Liver (tissue), 9 donors: Measurements from ENCODE around the gene ZMYND11. TPM values are rescaled to one million over a fixed set of nuclear protein-coding genes. Genes with fewer than 3 reads are reported as not detected.

ENCODE experiments used
- DNase-seq: peaks from one replicate; pipeline ENCODE4 v3.0.0-alpha.2; 2017; ENCODE audit warnings: low spot score
- H3K27ac ChIP-seq, 2 donors: one replicate each; pipeline ENCODE4 v1.7.0; 2013; ENCODE audit warnings: inconsistent platforms in 2 of 2, low read length in 2 of 2, control low read depth in 1 of 2, low read depth in 1 of 2, mild to moderate bottlenecking in 1 of 2
- H3K27me3 ChIP-seq, 4 donors: one replicate each; pipeline versions ENCODE4 v1.6.1 to v1.7.0; 2013; ENCODE audit warnings: low read length in 3 of 4, inconsistent platforms in 1 of 4, mild to moderate bottlenecking in 1 of 4, moderate library complexity in 1 of 4; ENCODE audit not compliant: control insufficient read depth in 4 of 4, insufficient read depth in 4 of 4
- H3K36me3 ChIP-seq, 4 donors: one replicate each; pipeline versions ENCODE4 v1.6.1 to v1.7.0; 2013; ENCODE audit warnings: low read length in 3 of 4, mild to moderate bottlenecking in 3 of 4, low read depth in 1 of 4, moderate library complexity in 1 of 4; ENCODE audit not compliant: control insufficient read depth in 4 of 4, insufficient read depth in 3 of 4
- H3K4me1 ChIP-seq, 4 donors: one replicate each; pipeline versions ENCODE4 v1.6.1 to v1.7.0; 2013; ENCODE audit warnings: low read length in 3 of 4, mild to moderate bottlenecking in 3 of 4, moderate library complexity in 1 of 4; ENCODE audit not compliant: control insufficient read depth in 4 of 4, insufficient read depth in 4 of 4
- H3K4me3 ChIP-seq, 3 donors: one replicate each; pipeline versions ENCODE4 v1.6.1 to v1.7.0; 2013; ENCODE audit warnings: low read length in 3 of 3, control low read depth in 1 of 3, low read depth in 1 of 3, mild to moderate bottlenecking in 1 of 3
- H3K9ac ChIP-seq, 2 donors: one replicate each; pipeline ENCODE4 v1.7.0; 2013; ENCODE audit warnings: low read length in 2 of 2, mild to moderate bottlenecking in 2 of 2, moderate library complexity in 2 of 2, control low read depth in 1 of 2, low read depth in 1 of 2
- H3K9me3 ChIP-seq, 4 donors: one replicate each; pipeline versions ENCODE4 v1.6.1 to v1.7.0; 2013; ENCODE audit warnings: low read length in 3 of 4; ENCODE audit not compliant: control insufficient read depth in 4 of 4
- EGR1 ChIP-seq, 2 donors: IDR thresholded peaks; 2 replicates each; pipeline ENCODE4 v1.6.1; 2016 to 2018; ENCODE audit warnings: antibody characterized with exemption in 2 of 2, low read depth in 2 of 2
- FOXA1 ChIP-seq: IDR thresholded peaks from 2 replicates; pipeline ENCODE4 v1.6.1; 2016; ENCODE audit warnings: antibody characterized with exemption
- FOXA2 ChIP-seq: IDR thresholded peaks from 2 replicates; pipeline ENCODE4 v1.6.1; 2016; ENCODE audit warnings: antibody characterized with exemption
- GABPA ChIP-seq, 2 donors: IDR thresholded peaks in 1 of 2; conservative IDR thresholded peaks in 1 of 2; 2 replicates each; pipeline ENCODE4 v1.6.1; 2016; ENCODE audit warnings: antibody characterized with exemption in 2 of 2, mild to moderate bottlenecking in 1 of 2, moderate library complexity in 1 of 2
- HNF4A ChIP-seq, 2 donors: conservative IDR thresholded peaks; 2 replicates each; pipeline ENCODE4 v1.6.1; 2016; ENCODE audit warnings: antibody characterized with exemption in 2 of 2, mild to moderate bottlenecking in 2 of 2
- HNF4G ChIP-seq: IDR thresholded peaks from 2 replicates; pipeline ENCODE4 v1.6.1; 2016; ENCODE audit warnings: antibody characterized with exemption
- JUND ChIP-seq, 2 donors: IDR thresholded peaks; 2 replicates each; pipeline ENCODE4 v1.6.1; 2016; ENCODE audit warnings: antibody characterized with exemption in 2 of 2
- NR2F2 ChIP-seq: IDR thresholded peaks from 2 replicates; pipeline ENCODE4 v1.6.1; 2016; ENCODE audit warnings: antibody characterized with exemption
- RAD21 ChIP-seq, 2 donors: IDR thresholded peaks; 2 replicates each; pipeline ENCODE4 v1.6.1; 2016; ENCODE audit warnings: antibody characterized with exemption in 2 of 2, mild to moderate bottlenecking in 2 of 2
- RXRA ChIP-seq, 2 donors: IDR thresholded peaks; 2 replicates each; pipeline ENCODE4 v1.6.1; 2017 to 2018; ENCODE audit warnings: antibody characterized with exemption in 2 of 2, mild to moderate bottlenecking in 1 of 2
- SP1 ChIP-seq: IDR thresholded peaks from 2 replicates; pipeline ENCODE4 v1.6.1; 2018; ENCODE audit warnings: antibody characterized with exemption, mild to moderate bottlenecking
- TAF1 ChIP-seq: conservative IDR thresholded peaks from 2 replicates; pipeline ENCODE4 v1.6.1; 2016; ENCODE audit warnings: antibody characterized with exemption, mild to moderate bottlenecking
- YY1 ChIP-seq: IDR thresholded peaks from 2 replicates; pipeline ENCODE4 v1.6.1; 2016; ENCODE audit warnings: antibody characterized with exemption, mild to moderate bottlenecking
- WGBS: extraction: QIAGEN DNeasy Blood & Tissue Kit; methylation state at CpG from one replicate; pipeline ENCODE4 v1.1.7; 2013; 5-methylcytosine and 5-hydroxymethylcytosine counted together
- polyA plus RNA-seq, 2 donors: library from polyadenylated mRNA; stranded (reverse) in 1 of 2; unstranded in 1 of 2; fragments of 200-250 nt in 1 of 2; fragments of >200 nt in 1 of 2; fragmentation: Nextera tagmentation in 1 of 2; extraction: Ambion mirVana in 1 of 2; gene quantifications; one replicate each; pipeline versions ENCODE4 v1.2.1 to v1.2.3, GENCODE V29; 2013 to 2015
- total RNA-seq, 2 donors: library from RNA; depleted of rRNA; stranded (reverse); fragments of >200 nt; gene quantifications; one replicate each; pipeline ENCODE4 v1.2.3, GENCODE V29; 2014
- TF ChIP-seq, protein P1 (sequence below): IDR thresholded peaks from 2 replicates; pipeline ENCODE4 v1.6.1; 2016; ENCODE audit warnings: antibody characterized with exemption, mild to moderate bottlenecking
- TF ChIP-seq, protein P2 (sequence below): fragments of 150-350 bp; IDR thresholded peaks from 2 replicates; pipeline ENCODE4 v1.5.1; 2017; ENCODE audit warnings: improper control_type of control experiment, low read depth, low read length; ENCODE audit not compliant: missing input control
- TF ChIP-seq, protein P3 (sequence below): IDR thresholded peaks from 2 replicates; pipeline ENCODE4 v1.6.1; 2016; ENCODE audit warnings: antibody characterized with exemption
- TF ChIP-seq, protein P4 (sequence below): IDR thresholded peaks from 2 replicates; pipeline ENCODE4 v1.6.1; 2016; ENCODE audit warnings: antibody characterized with exemption
- TF ChIP-seq, protein P5 (sequence below): IDR thresholded peaks from 2 replicates; pipeline ENCODE4 v1.6.1; 2016; ENCODE audit warnings: antibody characterized with exemption
- donor health status: healthy.
- donor health status: healthy.
- donor health status: healthy.
- donor health status: healthy.
- donor health status: healthy.

The ZMYND11 gene
- total and polyA plus RNA-seq, 4 donors, result 13.2 to 34.3 (median 16.9) TPM

DNA sequence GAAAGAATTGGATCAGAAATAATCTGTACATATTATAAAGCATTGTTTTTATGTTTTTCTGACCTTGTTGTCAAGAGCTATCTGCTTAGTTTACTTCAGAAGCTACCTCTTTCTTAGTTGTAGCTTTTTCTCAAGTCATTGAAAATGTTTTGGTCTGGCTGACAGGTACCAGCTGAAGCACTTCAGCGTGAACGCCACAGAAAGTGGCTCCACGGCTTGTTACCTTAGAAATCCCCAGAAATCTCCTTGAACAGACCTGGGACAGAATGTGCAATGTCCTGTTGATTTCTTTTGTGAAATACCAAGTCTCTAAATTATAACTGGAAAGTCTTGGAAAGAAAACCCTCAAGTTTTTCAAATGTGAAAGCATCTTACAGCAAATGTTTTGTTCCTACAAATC is 96.8 kb downstream of the ZMYND11 start (continued):
- TF ChIP-seq, protein P1, sequence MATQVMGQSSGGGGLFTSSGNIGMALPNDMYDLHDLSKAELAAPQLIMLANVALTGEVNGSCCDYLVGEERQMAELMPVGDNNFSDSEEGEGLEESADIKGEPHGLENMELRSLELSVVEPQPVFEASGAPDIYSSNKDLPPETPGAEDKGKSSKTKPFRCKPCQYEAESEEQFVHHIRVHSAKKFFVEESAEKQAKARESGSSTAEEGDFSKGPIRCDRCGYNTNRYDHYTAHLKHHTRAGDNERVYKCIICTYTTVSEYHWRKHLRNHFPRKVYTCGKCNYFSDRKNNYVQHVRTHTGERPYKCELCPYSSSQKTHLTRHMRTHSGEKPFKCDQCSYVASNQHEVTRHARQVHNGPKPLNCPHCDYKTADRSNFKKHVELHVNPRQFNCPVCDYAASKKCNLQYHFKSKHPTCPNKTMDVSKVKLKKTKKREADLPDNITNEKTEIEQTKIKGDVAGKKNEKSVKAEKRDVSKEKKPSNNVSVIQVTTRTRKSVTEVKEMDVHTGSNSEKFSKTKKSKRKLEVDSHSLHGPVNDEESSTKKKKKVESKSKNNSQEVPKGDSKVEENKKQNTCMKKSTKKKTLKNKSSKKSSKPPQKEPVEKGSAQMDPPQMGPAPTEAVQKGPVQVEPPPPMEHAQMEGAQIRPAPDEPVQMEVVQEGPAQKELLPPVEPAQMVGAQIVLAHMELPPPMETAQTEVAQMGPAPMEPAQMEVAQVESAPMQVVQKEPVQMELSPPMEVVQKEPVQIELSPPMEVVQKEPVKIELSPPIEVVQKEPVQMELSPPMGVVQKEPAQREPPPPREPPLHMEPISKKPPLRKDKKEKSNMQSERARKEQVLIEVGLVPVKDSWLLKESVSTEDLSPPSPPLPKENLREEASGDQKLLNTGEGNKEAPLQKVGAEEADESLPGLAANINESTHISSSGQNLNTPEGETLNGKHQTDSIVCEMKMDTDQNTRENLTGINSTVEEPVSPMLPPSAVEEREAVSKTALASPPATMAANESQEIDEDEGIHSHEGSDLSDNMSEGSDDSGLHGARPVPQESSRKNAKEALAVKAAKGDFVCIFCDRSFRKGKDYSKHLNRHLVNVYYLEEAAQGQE, result no peak

DNA sequence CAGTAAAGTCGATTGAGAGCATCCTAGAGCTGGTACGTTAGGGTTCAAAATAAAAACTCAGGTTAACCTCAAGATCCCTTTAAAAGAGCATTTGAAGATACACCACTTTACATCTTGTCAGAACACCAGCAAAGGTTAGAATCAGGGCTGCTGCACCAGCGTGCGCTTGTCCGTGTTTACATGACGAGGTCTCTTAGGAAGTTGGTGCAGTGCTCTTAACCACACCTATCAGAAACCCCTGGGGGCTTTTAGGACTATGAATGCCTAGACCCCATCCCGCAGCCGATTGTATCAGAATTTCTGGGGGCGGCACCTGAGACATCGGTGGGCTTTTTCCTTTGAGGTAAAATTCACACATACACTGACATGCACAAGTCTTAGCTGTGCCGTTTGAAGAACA is 97.6 kb downstream of the ZMYND11 start:
- H3K27ac ChIP-seq, result no peak overlapping the region
- no peak overlapping the region for H3K4me3 ChIP-seq
- DNase-seq, result no peak
- peaks cover 0 to 1% (median 0%) of the 10 kb centered on the region in 4 donors for H3K4me1 ChIP-seq
- no peak overlapping the region for H3K9ac ChIP-seq
- no peaks in the 10 kb centered on the region for H3K9me3 ChIP-seq
- H3K36me3 ChIP-seq, result peaks cover 0 to 5% (median 2%) of the 10 kb centered on the region in 4 donors
- TF ChIP-seq, protein P2, sequence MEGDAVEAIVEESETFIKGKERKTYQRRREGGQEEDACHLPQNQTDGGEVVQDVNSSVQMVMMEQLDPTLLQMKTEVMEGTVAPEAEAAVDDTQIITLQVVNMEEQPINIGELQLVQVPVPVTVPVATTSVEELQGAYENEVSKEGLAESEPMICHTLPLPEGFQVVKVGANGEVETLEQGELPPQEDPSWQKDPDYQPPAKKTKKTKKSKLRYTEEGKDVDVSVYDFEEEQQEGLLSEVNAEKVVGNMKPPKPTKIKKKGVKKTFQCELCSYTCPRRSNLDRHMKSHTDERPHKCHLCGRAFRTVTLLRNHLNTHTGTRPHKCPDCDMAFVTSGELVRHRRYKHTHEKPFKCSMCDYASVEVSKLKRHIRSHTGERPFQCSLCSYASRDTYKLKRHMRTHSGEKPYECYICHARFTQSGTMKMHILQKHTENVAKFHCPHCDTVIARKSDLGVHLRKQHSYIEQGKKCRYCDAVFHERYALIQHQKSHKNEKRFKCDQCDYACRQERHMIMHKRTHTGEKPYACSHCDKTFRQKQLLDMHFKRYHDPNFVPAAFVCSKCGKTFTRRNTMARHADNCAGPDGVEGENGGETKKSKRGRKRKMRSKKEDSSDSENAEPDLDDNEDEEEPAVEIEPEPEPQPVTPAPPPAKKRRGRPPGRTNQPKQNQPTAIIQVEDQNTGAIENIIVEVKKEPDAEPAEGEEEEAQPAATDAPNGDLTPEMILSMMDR, result no peak
- TF ChIP-seq RXRA (IDR thresholded peaks at IDR 0.05) (no peak), EGR1 (IDR thresholded peaks at IDR 0.05; ENCODE audit: low read depth in 2 of 2) (no peak), GABPA (IDR thresholded peaks at IDR 0.05 in 1 of 2, conservative IDR thresholded peaks at IDR 0.05 in 1 of 2) (no peak), YY1 (no peak), FOXA1 (no peak), HNF4A (conservative IDR thresholded peaks at IDR 0.05) (no peak), FOXA2 (no peak), HNF4G (no peak), NR2F2 (no peak), RAD21 (IDR thresholded peaks at IDR 0.05) (no peak), SP1 (no peak), TAF1 (no peak), JUND (IDR thresholded peaks at IDR 0.05) (no peak)
- TF ChIP-seq, protein P3, sequence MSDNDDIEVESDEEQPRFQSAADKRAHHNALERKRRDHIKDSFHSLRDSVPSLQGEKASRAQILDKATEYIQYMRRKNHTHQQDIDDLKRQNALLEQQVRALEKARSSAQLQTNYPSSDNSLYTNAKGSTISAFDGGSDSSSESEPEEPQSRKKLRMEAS, result no peak
- TF ChIP-seq, protein P4, sequence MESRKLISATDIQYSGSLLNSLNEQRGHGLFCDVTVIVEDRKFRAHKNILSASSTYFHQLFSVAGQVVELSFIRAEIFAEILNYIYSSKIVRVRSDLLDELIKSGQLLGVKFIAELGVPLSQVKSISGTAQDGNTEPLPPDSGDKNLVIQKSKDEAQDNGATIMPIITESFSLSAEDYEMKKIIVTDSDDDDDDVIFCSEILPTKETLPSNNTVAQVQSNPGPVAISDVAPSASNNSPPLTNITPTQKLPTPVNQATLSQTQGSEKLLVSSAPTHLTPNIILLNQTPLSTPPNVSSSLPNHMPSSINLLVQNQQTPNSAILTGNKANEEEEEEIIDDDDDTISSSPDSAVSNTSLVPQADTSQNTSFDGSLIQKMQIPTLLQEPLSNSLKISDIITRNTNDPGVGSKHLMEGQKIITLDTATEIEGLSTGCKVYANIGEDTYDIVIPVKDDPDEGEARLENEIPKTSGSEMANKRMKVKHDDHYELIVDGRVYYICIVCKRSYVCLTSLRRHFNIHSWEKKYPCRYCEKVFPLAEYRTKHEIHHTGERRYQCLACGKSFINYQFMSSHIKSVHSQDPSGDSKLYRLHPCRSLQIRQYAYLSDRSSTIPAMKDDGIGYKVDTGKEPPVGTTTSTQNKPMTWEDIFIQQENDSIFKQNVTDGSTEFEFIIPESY, result no peak
- TF ChIP-seq, protein P1, result no peak
- TF ChIP-seq, protein P5, sequence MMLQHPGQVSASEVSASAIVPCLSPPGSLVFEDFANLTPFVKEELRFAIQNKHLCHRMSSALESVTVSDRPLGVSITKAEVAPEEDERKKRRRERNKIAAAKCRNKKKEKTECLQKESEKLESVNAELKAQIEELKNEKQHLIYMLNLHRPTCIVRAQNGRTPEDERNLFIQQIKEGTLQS, result no peak
- WGBS, result 98% methylated on average over 11 of the region's 11 CpGs
- H3K27me3 ChIP-seq, result no peaks in the 10 kb centered on the region
